ENCODE results near the gene SLC9A9. TPM values are rescaled to one million over a fixed set of nuclear protein-coding genes. Genes with fewer than 3 reads are reported as not detected.

SLC9A9 gene
- polyA plus RNA-seq, 1 of the 3 experiments (the other 2 are of a cell fraction): 0.05 TPM

DNA sequence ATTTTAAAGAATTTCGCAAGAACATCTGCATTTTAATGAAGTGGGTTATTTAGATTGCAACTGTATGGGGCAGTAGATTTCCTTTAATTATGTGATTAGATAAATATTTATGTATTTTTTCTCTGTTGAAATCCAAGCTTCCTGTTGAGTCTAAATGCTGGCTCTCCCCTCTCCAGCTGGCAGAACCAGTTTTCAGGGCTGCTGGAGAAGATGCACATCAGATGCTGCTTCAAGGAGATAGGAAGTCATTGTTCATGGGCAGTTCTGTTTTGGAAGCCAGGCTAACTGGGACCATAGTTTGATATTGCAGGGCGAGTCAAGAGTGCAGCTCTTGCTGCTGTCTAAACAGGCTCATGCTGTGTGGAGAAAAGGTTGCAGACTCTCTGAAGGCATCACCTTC, 97.4 kb downstream of the SLC9A9 start:
- H2AFZ ChIP-seq (ENCODE audit: low read depth): no peak overlapping the region
- no peaks in the 10 kb centered on the region for H3K4me1 ChIP-seq (ENCODE audit: control insufficient read depth in 1 of 2, insufficient read depth in 2 of 2, low read depth in 1 of 2, low read length in 1 of 2)
- no peak for DNase-seq
- H3K4me2 ChIP-seq: no peak overlapping the region
- H3K36me3 ChIP-seq (replicated peaks in 1 of 2; ENCODE audit: control insufficient read depth in 1 of 2, insufficient read depth in 2 of 2, low read length in 1 of 2): no peaks in the 10 kb centered on the region
- no peak overlapping the region for H3K27ac ChIP-seq (ENCODE audit: low read depth in 2 of 2, low read length in 1 of 2)
- H3K9me3 ChIP-seq: no peaks in the 10 kb centered on the region
- no peak overlapping the region for H3K9ac ChIP-seq
- CTCF ChIA-PET: interaction anchor here (1.0 kb wide), 1 partner anchor 16 kb away, joined by 3 read pairs; no protein-coding TSS in a partner anchor
- H3K27me3 ChIP-seq (ENCODE audit: insufficient read depth): peaks cover 6% of the 10 kb centered on the region; the same call in 1 of the 2 replicates
- H3K9me2 ChIP-seq: no peaks in the 10 kb centered on the region
- 6% methylated on average over 2 of the region's 2 CpGs for WGBS (ENCODE audit: low lambda C conversion rate)
- POLR2A ChIA-PET: no interaction called here
- TF ChIP-seq YY1 (IDR thresholded peaks at IDR 0.05; ENCODE audit: low read depth): no peak
- no peak for TF ChIP-seq MEF2A (IDR thresholded peaks at IDR 0.05; ENCODE audit: borderline replicate concordance, low read depth)
- no peak for TF ChIP-seq RFX5 (IDR thresholded peaks at IDR 0.05; ENCODE audit: low read length)
- TF ChIP-seq RAD21 (IDR thresholded peaks at IDR 0.05; ENCODE audit: low read length): no peak
- TF ChIP-seq TEAD4 (IDR thresholded peaks at IDR 0.05; ENCODE audit: borderline replicate concordance, insufficient read depth): no peak
- TF ChIP-seq, protein P1, sequence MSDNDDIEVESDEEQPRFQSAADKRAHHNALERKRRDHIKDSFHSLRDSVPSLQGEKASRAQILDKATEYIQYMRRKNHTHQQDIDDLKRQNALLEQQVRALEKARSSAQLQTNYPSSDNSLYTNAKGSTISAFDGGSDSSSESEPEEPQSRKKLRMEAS (IDR thresholded peaks at IDR 0.05; ENCODE audit: low read depth): no peak
- no peak for TF ChIP-seq TCF12 (IDR thresholded peaks at IDR 0.05)
- TF ChIP-seq NFIC (IDR thresholded peaks at IDR 0.05; ENCODE audit: borderline replicate concordance): no peak
- no peak for TF ChIP-seq EP300 (IDR thresholded peaks at IDR 0.05; ENCODE audit: borderline replicate concordance in 1 of 2, low read depth in 1 of 2, low read length in 1 of 2)
- TF ChIP-seq POLR2AphosphoS5 (IDR thresholded peaks at IDR 0.05; ENCODE audit: low read depth, low read length): no peak
- no peak for TF ChIP-seq FOXM1 (IDR thresholded peaks at IDR 0.05; ENCODE audit: low read depth)
- no peak for TF ChIP-seq ELF1 (IDR thresholded peaks at IDR 0.05)
- no peaks in the 10 kb centered on the region for H3F3A ChIP-seq (replicated peaks; ENCODE audit: insufficient read depth)
- H3K4me3 ChIP-seq (ENCODE audit: low read depth in 2 of 2, low read length in 1 of 2): no peak overlapping the region
- no peaks in the 10 kb centered on the region for H3K79me2 ChIP-seq (ENCODE audit: insufficient read depth)
- H4K20me1 ChIP-seq (ENCODE audit: insufficient read depth): no peaks in the 10 kb centered on the region

DNA sequence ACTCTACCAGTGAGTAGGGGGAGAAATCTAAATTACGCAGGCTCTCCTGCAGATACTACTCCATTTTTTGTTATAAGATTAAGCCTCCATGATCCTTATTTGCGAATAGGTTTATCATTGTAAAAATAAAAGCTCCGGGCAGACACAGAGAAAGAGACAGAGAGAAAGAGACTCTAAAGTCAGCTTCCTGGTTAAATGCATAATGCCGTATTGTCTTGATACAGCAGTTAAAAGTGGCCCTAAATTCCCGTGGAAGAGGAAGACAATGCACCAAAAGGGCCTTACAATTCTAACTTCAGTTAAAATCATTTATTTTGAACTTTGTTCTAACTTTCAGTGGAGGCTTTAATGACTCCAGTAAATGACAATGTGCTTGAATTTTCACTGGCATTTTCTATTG, 98.3 kb downstream of the SLC9A9 start:
- H3K27ac ChIP-seq (ENCODE audit: low read depth in 2 of 2, low read length in 1 of 2): no peak overlapping the region
- no peak overlapping the region for H3K9ac ChIP-seq
- peak overlapping the region; percentile 21; the same call in 1 of the 2 replicates for H3K4me2 ChIP-seq
- no peaks in the 10 kb centered on the region for H3K36me3 ChIP-seq (replicated peaks in 1 of 2; ENCODE audit: control insufficient read depth in 1 of 2, insufficient read depth in 2 of 2, low read length in 1 of 2)
- H3K79me2 ChIP-seq (ENCODE audit: insufficient read depth): no peaks in the 10 kb centered on the region
- no peaks in the 10 kb centered on the region for H3K9me2 ChIP-seq
- ChIA-PET CTCF (no interaction called here), POLR2A (no interaction called here)
- TF ChIP-seq RXRA (IDR thresholded peaks at IDR 0.05; ENCODE audit: borderline replicate concordance, low read depth) (no peak), POLR2AphosphoS5 (IDR thresholded peaks at IDR 0.05; ENCODE audit: low read depth, low read length) (no peak), MXI1 (IDR thresholded peaks at IDR 0.05; ENCODE audit: low read depth, low read length) (no peak), TCF12 (IDR thresholded peaks at IDR 0.05) (no peak), RCOR1 (IDR thresholded peaks at IDR 0.05; ENCODE audit: low read length) (no peak), CHD2 (IDR thresholded peaks at IDR 0.05; ENCODE audit: low read length, partially characterized antibody) (no peak), TAF1 (IDR thresholded peaks at IDR 0.05; ENCODE audit: borderline replicate concordance, low read depth, low read length) (no peak), GATA2 (CRISPR knock-in tag; IDR thresholded peaks at IDR 0.05) (no peak), RAD21 (IDR thresholded peaks at IDR 0.05; ENCODE audit: low read length) (no peak), YY1 (IDR thresholded peaks at IDR 0.05; ENCODE audit: low read depth) (no peak), FOXJ3 (CRISPR knock-in tag; IDR thresholded peaks at IDR 0.05) (no peak), FOSL2 (IDR thresholded peaks at IDR 0.05; ENCODE audit: borderline replicate concordance, low read depth) (no peak), SMC3 (IDR thresholded peaks at IDR 0.05; ENCODE audit: low read depth, low read length) (no peak), EZH2phosphoT487 (IDR thresholded peaks at IDR 0.05; ENCODE audit: borderline replicate concordance, low read depth) (no peak), FOXM1 (IDR thresholded peaks at IDR 0.05; ENCODE audit: low read depth) (no peak), TEAD4 (IDR thresholded peaks at IDR 0.05; ENCODE audit: borderline replicate concordance, insufficient read depth) (no peak), MEF2A (IDR thresholded peaks at IDR 0.05; ENCODE audit: borderline replicate concordance, low read depth) (no peak), JUND (IDR thresholded peaks at IDR 0.05) (no peak)
- TF ChIP-seq, protein P2, sequence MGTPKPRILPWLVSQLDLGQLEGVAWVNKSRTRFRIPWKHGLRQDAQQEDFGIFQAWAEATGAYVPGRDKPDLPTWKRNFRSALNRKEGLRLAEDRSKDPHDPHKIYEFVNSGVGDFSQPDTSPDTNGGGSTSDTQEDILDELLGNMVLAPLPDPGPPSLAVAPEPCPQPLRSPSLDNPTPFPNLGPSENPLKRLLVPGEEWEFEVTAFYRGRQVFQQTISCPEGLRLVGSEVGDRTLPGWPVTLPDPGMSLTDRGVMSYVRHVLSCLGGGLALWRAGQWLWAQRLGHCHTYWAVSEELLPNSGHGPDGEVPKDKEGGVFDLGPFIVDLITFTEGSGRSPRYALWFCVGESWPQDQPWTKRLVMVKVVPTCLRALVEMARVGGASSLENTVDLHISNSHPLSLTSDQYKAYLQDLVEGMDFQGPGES (IDR thresholded peaks at IDR 0.05; ENCODE audit: low read depth, low read length): no peak
- TF ChIP-seq, protein P3, sequence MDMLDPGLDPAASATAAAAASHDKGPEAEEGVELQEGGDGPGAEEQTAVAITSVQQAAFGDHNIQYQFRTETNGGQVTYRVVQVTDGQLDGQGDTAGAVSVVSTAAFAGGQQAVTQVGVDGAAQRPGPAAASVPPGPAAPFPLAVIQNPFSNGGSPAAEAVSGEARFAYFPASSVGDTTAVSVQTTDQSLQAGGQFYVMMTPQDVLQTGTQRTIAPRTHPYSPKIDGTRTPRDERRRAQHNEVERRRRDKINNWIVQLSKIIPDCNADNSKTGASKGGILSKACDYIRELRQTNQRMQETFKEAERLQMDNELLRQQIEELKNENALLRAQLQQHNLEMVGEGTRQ (IDR thresholded peaks at IDR 0.05; ENCODE audit: borderline replicate concordance, low read depth, low read length): no peak
- DNase-seq: no peak
- no peaks in the 10 kb centered on the region for H3F3A ChIP-seq (replicated peaks; ENCODE audit: insufficient read depth)
- no peak overlapping the region for H3K4me3 ChIP-seq (ENCODE audit: low read depth in 2 of 2, low read length in 1 of 2)
- H3K4me1 ChIP-seq (ENCODE audit: control insufficient read depth in 1 of 2, insufficient read depth in 2 of 2, low read depth in 1 of 2, low read length in 1 of 2): no peaks in the 10 kb centered on the region
- H4K20me1 ChIP-seq (ENCODE audit: insufficient read depth): no peaks in the 10 kb centered on the region
- H3K9me3 ChIP-seq: no peaks in the 10 kb centered on the region
- H2AFZ ChIP-seq (ENCODE audit: low read depth): no peak overlapping the region
- 6% methylated on average over 5 of the region's 5 CpGs for WGBS (ENCODE audit: low lambda C conversion rate)
- peaks cover 6% of the 10 kb centered on the region; the same call in 1 of the 2 replicates for H3K27me3 ChIP-seq (ENCODE audit: insufficient read depth)

Measured in SK-N-SH (cell line).